Activated CD8-positive, alpha-beta memory T cell treated with anti-CD3 and anti-CD28 coated beads, Interleukin-2, amount 50 U/mL, for 4 hours (primary cell): ENCODE measurements around the gene HTR3B.
"Not testable (repeated sequence)": the region's sequence is repeated elsewhere in the genome, so short reads cannot be mapped to it uniquely, and the experiment has no call there.

Experiments used
- DNase-seq: peaks from one replicate; pipeline ENCODE4 v3.0.0-alpha.2; 2020

Gene HTR3B

GRCh38 chr11:113885897-113886296, 18.7 kb upstream of the HTR3B start:
- no peak for DNase-seq

DNA sequence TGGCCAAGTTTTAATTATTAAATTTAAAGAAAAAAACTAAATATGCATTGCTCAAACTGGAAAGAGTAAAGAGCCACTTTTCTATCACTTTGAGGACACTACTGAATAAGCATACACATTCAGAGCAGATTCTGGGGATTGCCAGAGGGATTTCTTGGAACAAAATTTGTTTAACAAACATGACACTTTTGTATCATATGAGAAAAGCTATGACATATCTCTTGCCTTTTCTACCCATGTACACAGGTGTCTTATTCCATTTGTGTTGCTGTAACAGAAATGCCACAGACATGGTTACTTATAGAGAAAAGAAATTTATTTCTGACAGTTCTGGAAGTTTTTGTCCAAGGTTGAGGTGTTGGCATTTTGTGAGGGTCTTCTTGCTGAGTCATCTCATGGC, 15.7 kb upstream of the HTR3B start:
- no peak for DNase-seq

DNA sequence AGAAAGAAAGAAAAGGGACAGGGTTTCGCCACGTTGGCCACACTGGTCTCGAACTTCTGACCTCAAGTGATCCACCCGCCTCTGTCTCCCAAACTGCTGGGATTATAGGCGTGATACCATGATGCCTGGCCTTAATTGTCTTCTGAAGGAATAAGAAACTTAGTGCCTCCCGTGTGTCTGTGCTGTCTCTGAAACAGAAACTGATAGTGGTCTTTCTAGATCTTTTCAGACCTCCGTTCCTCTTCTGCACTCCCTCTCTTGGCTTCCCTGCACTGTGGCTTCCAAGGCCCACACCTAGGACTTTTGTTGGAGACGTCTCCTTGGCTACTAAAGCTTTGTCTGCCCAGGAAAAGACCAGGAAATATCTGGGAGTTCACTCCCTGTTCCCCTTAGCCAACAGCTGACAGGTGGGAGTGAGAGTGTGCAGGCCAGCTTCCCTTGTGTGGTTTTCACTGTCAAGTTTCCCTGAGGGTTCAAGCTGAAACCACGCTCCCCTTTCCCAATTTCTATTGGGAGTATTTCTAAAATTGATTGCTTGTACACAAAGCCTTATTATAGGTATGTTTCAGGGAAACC, 10.1 kb upstream of the HTR3B start:
- DNase-seq, result no peak

DNA sequence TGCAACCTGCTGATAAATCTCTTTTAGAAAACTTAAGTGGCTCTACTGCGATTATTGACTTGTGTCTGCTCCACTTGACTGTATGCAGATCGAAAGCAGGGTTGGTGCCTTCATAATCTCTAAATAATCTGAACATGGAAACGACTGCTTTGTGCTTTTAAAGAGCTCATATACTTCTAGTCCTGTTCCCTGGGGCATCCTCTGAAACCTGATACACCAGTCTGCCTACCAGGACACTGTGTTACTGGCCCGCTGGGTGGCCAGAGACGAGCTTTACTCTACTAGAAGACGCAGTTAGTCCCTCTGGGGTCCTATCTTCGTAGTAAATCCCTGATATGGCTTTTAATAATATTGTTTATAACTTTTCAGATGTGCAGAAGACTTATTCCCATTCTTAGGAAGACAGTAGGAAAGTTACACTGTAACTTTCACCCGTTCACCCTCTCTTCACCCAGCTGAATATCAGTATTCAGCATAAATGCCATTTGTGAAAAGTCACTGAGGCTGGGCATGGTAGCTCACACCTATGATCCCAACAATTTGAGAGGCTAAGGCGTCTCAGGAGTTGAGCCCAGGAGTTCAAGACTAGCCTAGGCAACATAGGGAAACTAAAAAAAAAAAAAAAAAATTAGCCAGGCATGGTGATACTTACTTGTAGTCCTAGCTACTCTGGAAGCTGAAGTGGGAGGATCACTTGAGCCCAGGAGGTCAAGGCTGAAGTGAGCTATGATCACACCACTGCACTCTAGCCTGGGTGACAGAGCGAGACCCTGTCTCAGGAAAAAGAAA, 9.0 kb upstream of the HTR3B start:
- DNase-seq, result no peak

- DNase-seq, result peak; percentile 32
These were observed 8.3 kb upstream of the HTR3B start for GRCh38 chr11:113896156-113896879.

- no peak for DNase-seq
These were observed 3.5 kb upstream of the HTR3B start for GRCh38 chr11:113901141-113901540.

GRCh38 chr11:113906038-113906437, 1.4 kb downstream of the HTR3B start:
- DNase-seq, result no peak

DNA sequence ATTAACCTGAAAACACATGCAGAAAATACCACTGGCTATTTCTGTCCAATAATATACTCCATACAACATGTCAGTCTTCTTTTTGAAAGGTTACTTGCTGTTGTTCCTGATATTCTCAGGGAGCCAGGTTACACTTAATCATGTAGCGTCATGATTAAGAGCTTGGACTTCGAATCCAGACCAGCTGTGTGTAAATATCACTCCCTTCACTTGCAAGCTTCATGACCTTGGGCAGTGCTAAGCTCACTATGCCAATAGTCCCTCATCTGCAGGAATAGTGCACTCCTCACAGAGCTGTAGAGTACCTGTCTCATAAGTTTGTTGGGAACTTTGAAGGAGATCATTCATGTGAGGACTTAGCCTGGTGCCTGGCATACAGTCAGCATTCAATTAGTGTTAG, 1.9 kb downstream of the HTR3B start:
- DNase-seq, result no peak

GRCh38 chr11:113907152-113907551, 2.6 kb downstream of the HTR3B start:
- DNase-seq, result no peak

DNA sequence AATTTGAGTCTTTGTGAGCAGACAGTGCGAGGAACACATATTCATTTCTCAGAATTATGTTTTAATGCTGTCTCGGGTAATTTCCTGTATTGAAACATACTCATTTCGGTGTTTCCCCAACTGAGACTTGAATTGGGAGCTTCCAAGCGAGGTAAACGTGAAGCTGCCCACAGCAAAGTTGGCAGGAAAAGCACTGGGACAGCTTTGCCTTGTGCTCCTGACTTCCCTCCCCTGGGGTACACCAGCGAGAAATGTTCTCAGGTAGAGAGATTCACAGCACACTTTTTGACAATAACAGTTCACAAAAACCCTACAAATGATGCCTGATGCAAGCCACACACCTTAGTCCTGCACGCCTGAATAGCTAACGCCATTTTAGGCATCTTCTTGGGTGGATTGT, 3.1 kb downstream of the HTR3B start:
- no peak for DNase-seq

DNA sequence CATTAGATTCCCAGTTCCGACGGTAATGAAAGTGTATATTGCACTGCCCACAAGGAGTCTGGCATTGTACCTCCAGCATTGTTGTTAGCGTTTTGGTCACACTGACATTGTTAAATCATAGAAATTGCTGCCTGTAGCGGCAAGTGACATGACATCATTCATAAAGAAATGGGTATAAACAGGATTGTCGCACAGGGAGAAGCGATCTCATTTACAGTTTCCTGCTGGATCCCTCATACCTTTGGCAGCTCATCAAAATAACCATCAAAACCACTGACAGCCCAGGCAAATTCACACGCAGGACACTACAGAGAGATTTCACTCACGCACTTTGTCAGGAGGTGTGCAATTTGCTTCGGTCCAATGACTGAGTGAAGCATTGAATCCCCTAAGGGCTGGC, 3.5 kb downstream of the HTR3B start:
- DNase-seq, result no peak

GRCh38 chr11:113911491-113911890, 6.9 kb downstream of the HTR3B start:
- not testable (repeated sequence) for DNase-seq

GRCh38 chr11:113923572-113923971, 19.0 kb downstream of the HTR3B start:
- no peak for DNase-seq

- no peak for DNase-seq
These were observed 21.9 kb downstream of the HTR3B start for GRCh38 chr11:113926273-113927197.

DNA sequence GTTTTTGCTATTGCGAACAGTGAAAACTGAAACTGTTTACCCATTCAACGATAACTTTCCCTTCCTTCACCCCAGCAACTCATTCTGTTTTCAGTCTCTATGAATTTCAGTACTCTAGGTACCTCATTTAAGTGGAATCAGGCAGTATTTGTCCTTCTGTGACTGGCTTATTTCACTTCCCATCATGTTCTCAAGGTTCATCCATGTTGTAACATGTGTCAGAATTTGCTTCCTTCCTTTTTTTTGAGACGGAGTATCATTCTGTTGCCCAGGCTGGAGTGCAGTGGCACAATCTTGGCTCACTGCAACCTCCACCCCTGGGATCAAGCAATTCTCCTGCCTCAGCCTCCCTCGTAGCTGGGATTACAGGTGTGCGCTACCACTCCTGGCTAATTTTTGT, 23.7 kb downstream of the HTR3B start:
- DNase-seq, result no peak

GRCh38 chr11:113932788-113933187, 28.2 kb downstream of the HTR3B start:
- DNase-seq, result no peak

- DNase-seq, result not testable (repeated sequence)
These were observed 29.6 kb downstream of the HTR3B start for GRCh38 chr11:113934193-113934592.

DNA sequence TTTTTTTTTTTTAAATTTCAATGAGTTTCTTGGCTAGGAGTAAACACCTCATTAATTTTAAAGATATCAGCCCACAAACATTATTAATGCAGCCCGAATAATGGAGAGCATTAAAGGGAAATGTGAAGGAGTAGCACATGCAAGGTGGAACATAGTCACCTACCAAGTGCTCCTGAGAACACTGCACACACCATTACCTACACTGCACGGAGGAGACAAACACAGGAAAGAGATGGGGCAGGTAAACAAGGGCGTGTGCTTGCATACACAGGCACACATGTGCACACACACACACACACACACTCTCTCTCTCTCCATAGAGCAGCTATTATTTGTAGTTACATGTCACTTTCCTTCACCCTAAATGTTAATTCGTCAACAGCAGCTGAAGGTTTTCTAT, 30.2 kb downstream of the HTR3B start:
- DNase-seq, result no peak

DNA sequence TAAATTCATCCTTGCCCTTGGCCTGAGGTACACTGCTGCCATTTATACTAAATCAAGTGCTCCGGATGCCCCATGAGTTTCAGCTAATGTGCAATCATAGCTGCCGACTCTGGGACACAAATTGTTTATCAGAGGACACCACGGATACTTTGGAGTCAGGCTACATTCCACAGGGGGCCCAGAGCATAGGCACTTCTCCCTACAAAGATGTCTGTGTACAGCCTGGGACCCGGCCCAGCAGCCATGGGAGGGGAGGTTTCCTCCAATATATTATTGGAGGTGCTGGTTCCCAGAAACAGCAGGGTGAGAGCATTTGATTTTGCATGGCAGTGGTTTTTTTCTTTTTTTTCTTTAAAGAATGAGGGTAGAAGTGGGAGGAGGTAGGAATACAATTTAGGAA, 31.3 kb downstream of the HTR3B start:
- no peak for DNase-seq

- no peak for DNase-seq
These were observed 33.3 kb downstream of the HTR3B start for GRCh38 chr11:113937918-113938317.

DNA sequence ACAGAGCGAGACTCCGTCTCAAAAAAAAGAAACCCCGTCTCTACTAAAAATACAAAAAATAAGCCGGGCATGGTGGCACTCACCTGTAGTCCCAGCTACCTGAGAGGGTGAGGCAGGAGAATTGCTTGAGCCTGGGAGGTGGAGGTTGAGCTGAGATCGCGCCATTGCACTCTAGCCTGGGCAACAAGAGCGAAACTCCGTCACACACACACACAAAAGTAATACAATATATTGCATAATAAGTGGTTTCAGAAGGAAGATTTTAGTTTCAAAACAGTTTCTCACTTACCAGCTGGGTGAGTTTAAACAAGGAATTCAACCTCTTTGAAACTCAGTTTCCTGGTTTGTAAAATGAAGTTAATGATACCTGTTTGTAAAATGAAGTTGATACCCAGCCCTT, 37.7 kb downstream of the HTR3B start:
- DNase-seq, result no peak

GRCh38 chr11:113946162-113946561, 41.6 kb downstream of the HTR3B start:
- DNase-seq, result not testable (repeated sequence)

DNA sequence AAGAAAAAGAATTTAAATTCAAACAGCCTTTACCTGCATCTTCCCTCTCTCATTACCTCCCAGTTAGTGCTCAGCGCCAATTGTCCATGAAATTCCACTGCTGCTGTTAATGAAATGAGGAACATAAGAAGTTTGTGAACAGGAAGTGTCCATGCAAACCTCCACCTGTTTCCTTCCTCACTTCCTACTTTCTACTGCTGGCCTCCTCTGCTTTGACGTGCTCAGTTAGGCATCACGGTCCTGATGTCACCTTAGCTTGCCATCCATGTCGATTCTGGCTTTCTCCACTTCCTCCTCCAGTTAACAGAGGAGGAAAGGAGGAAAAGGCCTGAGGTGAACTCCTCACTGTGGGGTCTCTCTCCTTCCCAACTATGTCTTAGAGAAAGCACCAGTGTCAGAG, 43.4 kb downstream of the HTR3B start:
- no peak for DNase-seq
